Smooth muscle cell (in vitro differentiated cells): ENCODE measurements around the gene DNM1L. TPM values are rescaled to one million over a fixed set of nuclear protein-coding genes. Genes with fewer than 3 reads are reported as not detected.
A peak's percentile ranks its signal among the peaks of the same experiment; 100 is the strongest.

Experiments used
- DNase-seq: peaks from one replicate; lab custom pipeline; 2025; ENCODE audit not compliant: unreplicated experiment; lab: John Stamatoyannopoulos, UW
- H2AFZ ChIP-seq: fragments of 200-600 bp; sonication (generic); 2 replicates; pipeline ENCODE4 v1.6.0; 2016; ENCODE audit warnings: antibody characterized with exemption, low read depth, mild to moderate bottlenecking
- H3F3A ChIP-seq: fragments of 200-600 bp; sonication (generic); 2 replicates; pipeline ENCODE4 v1.6.0; 2017; ENCODE audit warnings: antibody characterized with exemption, low read depth
- H3K27ac ChIP-seq: fragments of 200-600 bp; sonication (generic); 2 replicates; pipeline ENCODE4 v1.5.1; 2016; ENCODE audit warnings: low read depth, mild to moderate bottlenecking
- H3K27me3 ChIP-seq: fragments of 200-600 bp; sonication (generic); 2 replicates; pipeline ENCODE4 v1.6.1; 2016; ENCODE audit warnings: low read depth, mild to moderate bottlenecking
- H3K36me3 ChIP-seq: fragments of 200-600 bp; sonication (generic); 2 replicates; pipeline ENCODE4 v1.5.1; 2016; ENCODE audit warnings: low read depth
- H3K4me1 ChIP-seq: fragments of 200-600 bp; sonication (generic); 2 replicates; pipeline ENCODE4 v1.5.1; 2016; ENCODE audit warnings: low read depth
- H3K4me2 ChIP-seq: fragments of 200-600 bp; sonication (generic); 2 replicates; pipeline ENCODE4 v1.6.0; 2016; ENCODE audit warnings: mild to moderate bottlenecking
- H3K4me3 ChIP-seq: fragments of 200-600 bp; sonication (generic); 2 replicates; pipeline ENCODE4 v1.5.1; 2016; ENCODE audit warnings: mild to moderate bottlenecking
- H3K79me2 ChIP-seq: fragments of 200-600 bp; sonication (generic); 2 replicates; pipeline ENCODE4 v1.6.0; 2016; ENCODE audit warnings: low read depth, mild to moderate bottlenecking
- H3K9ac ChIP-seq: fragments of 200-600 bp; sonication (generic); 2 replicates; pipeline ENCODE4 v1.6.0; 2016; ENCODE audit warnings: low read depth
- H3K9me3 ChIP-seq: fragments of 200-600 bp; sonication (generic); replicated peaks from 2 replicates; pipeline ENCODE4 v1.5.1; 2016; ENCODE audit warnings: low read depth
- H4K20me1 ChIP-seq: fragments of 200-600 bp; sonication (generic); 2 replicates; pipeline ENCODE4 v1.6.0; 2016; ENCODE audit warnings: low read depth
- WGBS: methylation state at CpG from one replicate; pipeline ENCODE4 v1.1.7; 2016; ENCODE audit warnings: low lambda C conversion rate; 5-methylcytosine and 5-hydroxymethylcytosine counted together
- polyA plus RNA-seq: library from polyadenylated mRNA; unstranded; fragments of >200 nt; fragmentation: Nextera tagmentation; extraction: Ambion mirVana; gene quantifications from 2 replicates; pipeline ENCODE4 v1.2.1, GENCODE V29; 2016
- total RNA-seq: library from RNA; depleted of rRNA; stranded (reverse); fragments of >200 nt; gene quantifications from 2 replicates; pipeline ENCODE4 v1.2.3, GENCODE V29; 2014
- TF ChIP-seq, protein P1 (sequence below): fragments of 200-600 bp; sonication (generic); IDR thresholded peaks from 2 replicates; pipeline ENCODE4 v1.5.1; 2017; ENCODE audit warnings: borderline replicate concordance, mild to moderate bottlenecking, antibody characterized with exemption; ENCODE audit not compliant: insufficient read depth, poor library complexity, severe bottlenecking

DNM1L gene
- total and polyA plus RNA-seq, 2 experiments from 2014 or later, result 33.6 to 56.3 TPM

DNA sequence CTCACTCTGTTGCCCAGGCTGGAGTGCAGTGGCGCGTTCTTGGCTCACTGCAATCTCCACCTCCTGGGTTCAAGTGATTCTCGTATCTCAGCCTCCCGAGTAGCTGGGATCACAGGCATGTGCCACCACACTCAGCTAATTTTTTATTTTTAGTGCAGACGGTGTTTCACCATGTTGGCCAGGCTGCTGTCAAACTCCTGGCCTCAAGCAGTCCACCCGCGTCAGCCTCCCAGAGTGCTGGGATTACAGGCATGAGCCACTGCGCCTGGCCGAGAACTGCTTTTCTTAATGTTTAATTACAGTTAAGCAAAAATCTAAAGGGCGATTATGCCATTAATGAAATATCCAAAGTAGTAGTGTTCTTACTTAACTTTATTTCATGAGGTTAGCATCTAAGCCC, 63.0 kb downstream of the DNM1L start:
- Histone ChIP-seq H4K20me1 (peaks cover 23% of the 10 kb centered on the region), H3K27ac (no peak overlapping the region), H3K4me1 (no peaks in the 10 kb centered on the region), H3K9me3 (no peaks in the 10 kb centered on the region), H3K4me3 (no peak overlapping the region), H3K36me3 (peaks cover 45% of the 10 kb centered on the region), H3K27me3 (no peaks in the 10 kb centered on the region), H2AFZ (no peak overlapping the region), H3K79me2 (peaks cover 7% of the 10 kb centered on the region), H3K4me2 (no peak overlapping the region), H3F3A (peaks cover 6% of the 10 kb centered on the region), H3K9ac (no peak overlapping the region)
- DNase-seq, result no peak
- WGBS, result 93% methylated on average over 10 of the region's 10 CpGs
- TF ChIP-seq, protein P1, sequence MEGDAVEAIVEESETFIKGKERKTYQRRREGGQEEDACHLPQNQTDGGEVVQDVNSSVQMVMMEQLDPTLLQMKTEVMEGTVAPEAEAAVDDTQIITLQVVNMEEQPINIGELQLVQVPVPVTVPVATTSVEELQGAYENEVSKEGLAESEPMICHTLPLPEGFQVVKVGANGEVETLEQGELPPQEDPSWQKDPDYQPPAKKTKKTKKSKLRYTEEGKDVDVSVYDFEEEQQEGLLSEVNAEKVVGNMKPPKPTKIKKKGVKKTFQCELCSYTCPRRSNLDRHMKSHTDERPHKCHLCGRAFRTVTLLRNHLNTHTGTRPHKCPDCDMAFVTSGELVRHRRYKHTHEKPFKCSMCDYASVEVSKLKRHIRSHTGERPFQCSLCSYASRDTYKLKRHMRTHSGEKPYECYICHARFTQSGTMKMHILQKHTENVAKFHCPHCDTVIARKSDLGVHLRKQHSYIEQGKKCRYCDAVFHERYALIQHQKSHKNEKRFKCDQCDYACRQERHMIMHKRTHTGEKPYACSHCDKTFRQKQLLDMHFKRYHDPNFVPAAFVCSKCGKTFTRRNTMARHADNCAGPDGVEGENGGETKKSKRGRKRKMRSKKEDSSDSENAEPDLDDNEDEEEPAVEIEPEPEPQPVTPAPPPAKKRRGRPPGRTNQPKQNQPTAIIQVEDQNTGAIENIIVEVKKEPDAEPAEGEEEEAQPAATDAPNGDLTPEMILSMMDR, result no peak

DNA sequence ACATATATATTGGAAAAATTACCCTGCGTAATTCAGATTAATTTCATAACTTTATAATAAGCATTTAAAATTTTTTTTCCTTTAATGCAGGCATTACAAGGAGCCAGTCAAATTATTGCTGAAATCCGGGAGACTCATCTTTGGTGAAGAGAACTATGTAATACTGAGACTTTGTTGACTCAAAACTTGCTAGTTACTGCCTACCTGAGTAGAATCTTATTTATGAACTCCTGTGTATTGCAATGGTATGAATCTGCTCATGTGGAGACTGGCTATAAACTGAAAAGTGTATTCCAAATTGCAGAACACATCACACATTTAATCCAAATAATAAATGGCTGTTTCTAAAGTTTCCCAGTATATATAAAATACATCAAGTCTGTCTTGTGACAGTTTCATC, 64.2 kb downstream of the DNM1L start:
- H4K20me1 ChIP-seq, result peaks cover 17% of the 10 kb centered on the region
- H3K27me3 ChIP-seq, result no peaks in the 10 kb centered on the region
- WGBS, result 96% methylated on average over 2 of the region's 2 CpGs
- TF ChIP-seq, protein P1, result no peak
- H3K4me1 ChIP-seq, result no peaks in the 10 kb centered on the region
- no peak overlapping the region for H3K27ac ChIP-seq
- no peak overlapping the region for H3K9ac ChIP-seq
- no peak overlapping the region for H3K4me3 ChIP-seq
- H2AFZ ChIP-seq, result no peak overlapping the region
- peaks cover 1% of the 10 kb centered on the region for H3F3A ChIP-seq
- no peak overlapping the region for H3K4me2 ChIP-seq
- H3K9me3 ChIP-seq, result no peaks in the 10 kb centered on the region
- DNase-seq, result no peak
- H3K36me3 ChIP-seq, result peaks cover 39% of the 10 kb centered on the region
- H3K79me2 ChIP-seq, result peaks cover 9% of the 10 kb centered on the region

DNA sequence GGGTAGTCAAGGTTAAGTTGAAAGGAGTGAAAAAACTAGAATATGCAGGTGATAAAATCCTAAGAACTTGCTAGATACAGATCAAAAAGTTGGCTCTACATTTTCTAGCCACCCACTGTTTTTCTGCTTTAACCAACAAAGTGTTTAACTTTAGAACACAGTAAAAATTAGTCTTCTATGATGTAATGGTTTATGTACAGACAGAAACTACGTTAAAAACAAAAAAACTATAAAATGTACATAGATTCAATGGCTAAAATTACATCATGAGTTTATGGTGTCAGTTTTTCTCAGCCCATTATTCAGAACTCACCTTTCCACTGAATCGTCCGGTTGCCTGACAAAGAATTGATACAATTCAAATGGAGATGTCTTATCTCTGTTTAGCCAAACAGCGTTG, 74.5 kb downstream of the DNM1L start:
- Histone ChIP-seq H3K27me3 (no peaks in the 10 kb centered on the region), H3K27ac (peak overlapping the region; percentile 90), H3K9ac (no peak overlapping the region), H3K4me1 (peaks cover 8% of the 10 kb centered on the region), H3K9me3 (no peaks in the 10 kb centered on the region), H2AFZ (no peak overlapping the region), H3K4me3 (peak overlapping the region; percentile 79), H3F3A (peaks cover 5% of the 10 kb centered on the region), H3K79me2 (peaks cover 25% of the 10 kb centered on the region), H4K20me1 (no peaks in the 10 kb centered on the region), H3K4me2 (peak overlapping the region; percentile 97), H3K36me3 (peaks cover 16% of the 10 kb centered on the region)
- WGBS, result 53% methylated on average over 4 of the region's 4 CpGs
- DNase-seq, result no peak
- TF ChIP-seq, protein P1, result no peak

DNA sequence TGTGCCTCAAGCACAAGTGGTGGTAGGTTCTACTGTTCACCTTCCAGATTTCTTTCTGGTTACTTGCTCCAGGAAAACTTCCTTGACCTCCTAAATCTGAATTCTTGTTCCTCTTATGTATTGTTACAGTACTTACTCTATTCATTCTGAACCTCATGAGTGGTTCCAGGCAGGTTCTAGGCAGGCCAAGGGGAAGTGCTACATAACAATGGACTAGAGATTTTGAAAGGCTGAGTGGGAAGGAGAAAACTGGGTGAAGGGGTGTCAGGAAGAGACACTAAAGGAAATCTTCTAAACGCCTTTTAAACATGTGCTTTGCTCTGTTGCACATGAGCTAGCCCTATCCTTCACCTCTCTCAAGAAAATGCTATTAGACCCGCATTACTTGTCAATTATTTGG, 75.0 kb downstream of the DNM1L start:
- H2AFZ ChIP-seq, result no peak overlapping the region
- peak overlapping the region; percentile 79 for H3K4me3 ChIP-seq
- peak overlapping the region; percentile 93 for H3K9ac ChIP-seq
- 51% methylated on average over 2 of the region's 2 CpGs for WGBS
- H3K4me2 ChIP-seq, result peak overlapping the region; percentile 97
- peaks cover 3% of the 10 kb centered on the region for H3F3A ChIP-seq
- peaks cover 8% of the 10 kb centered on the region for H3K4me1 ChIP-seq
- H3K36me3 ChIP-seq, result peaks cover 14% of the 10 kb centered on the region
- no peaks in the 10 kb centered on the region for H3K9me3 ChIP-seq
- H3K27me3 ChIP-seq, result no peaks in the 10 kb centered on the region
- H3K27ac ChIP-seq, result peak overlapping the region; percentile 90
- DNase-seq, result no peak
- TF ChIP-seq, protein P1, result no peak
- no peaks in the 10 kb centered on the region for H4K20me1 ChIP-seq
- H3K79me2 ChIP-seq, result peaks cover 25% of the 10 kb centered on the region
